ENCODE results near the gene S100A7. TPM values are rescaled to one million over a fixed set of nuclear protein-coding genes. Genes with fewer than 3 reads are reported as not detected.

S100A7 gene
- total and polyA plus RNA-seq, 2 of the 8 experiments (the other 6 are each of a cell fraction or from before 2014, with no cell fraction given) = not detected

- POLR2A ChIA-PET (ENCODE audit: partially characterized antibody) = interaction anchor here (1.1 kb wide), 1 partner anchor 156 kb away, joined by 4 read pairs; no protein-coding TSS in a partner anchor
- FAIRE-seq (no peak), DNase-seq (ENCODE audit: low read depth in 1 of 2, low spot score in 2 of 2) (no peak)
- no peak overlapping the region for H2BK20ac ChIP-seq (ENCODE audit: low read length)
- H2BK12ac ChIP-seq (ENCODE audit: low read depth, low read length) = no peak overlapping the region
- no peak overlapping the region for H3K4me2 ChIP-seq (ENCODE audit: insufficient read depth in 1 of 2, low read depth in 2 of 2, low read length in 2 of 2)
- no peak overlapping the region for H3K9ac ChIP-seq (replicated peaks in 1 of 4; ENCODE audit: extremely low read depth in 1 of 4, low read depth in 3 of 4, low read length in 3 of 4)
- 85% methylated on average over 4 of the region's 4 CpGs; no CpG with 5 or more reads in 1 of the 2 experiments for WGBS, 2 experiments (ENCODE audit: extremely low coverage in 1 of 2, insufficient coverage in 1 of 2, insufficient read length in 1 of 2, insufficient replicate concordance in 2 of 2, low coverage in 1 of 2, low lambda C conversion rate in 2 of 2, missing lambda C conversion rate in 1 of 2)
- H4K20me1 ChIP-seq (replicated peaks in 1 of 2; ENCODE audit: control insufficient read depth in 1 of 2, insufficient read depth in 2 of 2, low read length in 2 of 2) = no peaks in the 10 kb centered on the region
- no peak overlapping the region for H2BK15ac ChIP-seq (ENCODE audit: low read length)
- no peak overlapping the region for H4K8ac ChIP-seq (ENCODE audit: extremely low read depth, insufficient read depth, low read length)
- no peak overlapping the region for H3K56ac ChIP-seq (replicated peaks; ENCODE audit: insufficient read length, low read depth, low read length)
- peaks cover 10% of the 10 kb centered on the region in 2 experiments; a peak in 2 of 4 replicates for H3K9me3 ChIP-seq (ENCODE audit: insufficient read depth in 2 of 2, low read depth in 1 of 2, low read length in 1 of 2)
- H3K79me1 ChIP-seq (ENCODE audit: low read depth, low read length) = no peaks in the 10 kb centered on the region
- H3K23me2 ChIP-seq (ENCODE audit: low read depth, low read length) = no peaks in the 10 kb centered on the region
- H3K36me3 ChIP-seq (ENCODE audit: control insufficient read depth in 2 of 4, insufficient read depth in 4 of 4, low read length in 3 of 4) = no peaks in the 10 kb centered on the region
- CTCF ChIA-PET (ENCODE audit: partially characterized antibody) = interaction anchor here (1.8 to 3.6 kb wide), 2 partner anchors 18 to 123 kb away, joined by 5 to 20 read pairs; no protein-coding TSS in a partner anchor
- H3K27me3 ChIP-seq (replicated peaks in 1 of 4; ENCODE audit: control insufficient read depth in 3 of 4, extremely low read depth in 1 of 4, insufficient read depth in 3 of 4, low read length in 3 of 4) = no peaks in the 10 kb centered on the region
- no peak overlapping the region for H4K5ac ChIP-seq (ENCODE audit: insufficient read length, low read depth, low read length)
- no peak overlapping the region for H3K23ac ChIP-seq (ENCODE audit: insufficient read length)
- peaks cover 0 to 7% (median 0%) of the 10 kb centered on the region in 4 experiments; a peak in 1 of 7 replicates for H3K4me1 ChIP-seq (replicated peaks in 1 of 4; ENCODE audit: control insufficient read depth in 3 of 4, insufficient read depth in 4 of 4, low read length in 3 of 4)
- H2BK120ac ChIP-seq (replicated peaks; ENCODE audit: low read depth, low read length) = no peak overlapping the region
- no peak overlapping the region for H3K4ac ChIP-seq (replicated peaks; ENCODE audit: insufficient read length, low read depth, low read length)
- no peaks in the 10 kb centered on the region for H3K79me2 ChIP-seq (ENCODE audit: control insufficient read depth in 1 of 2, insufficient read depth in 2 of 2, low read length in 2 of 2)
- no peak overlapping the region for H2BK5ac ChIP-seq (ENCODE audit: low read depth, low read length)
- no peak overlapping the region for H4K91ac ChIP-seq (replicated peaks; ENCODE audit: insufficient read length, low read length)
- H3K14ac ChIP-seq (ENCODE audit: insufficient read length) = no peak overlapping the region
- no peak overlapping the region for H3K27ac ChIP-seq (ENCODE audit: low read depth, low read length)
- H3K18ac ChIP-seq (ENCODE audit: extremely low read depth, low read length) = no peak overlapping the region
- no peak overlapping the region for H2AK5ac ChIP-seq (ENCODE audit: low read depth, low read length)
- no peak overlapping the region for H2AFZ ChIP-seq (ENCODE audit: low read length)
- H3K4me3 ChIP-seq (ENCODE audit: extremely low read depth in 1 of 4, insufficient read depth in 2 of 4, low read depth in 3 of 4, low read length in 4 of 4) = no peak overlapping the region
- TF ChIP-seq JUND (IDR thresholded peaks at IDR 0.05; ENCODE audit: low read length) (no peak), ATF2 (IDR thresholded peaks at IDR 0.05; ENCODE audit: low read length) (no peak)
These were observed 16.1 kb upstream of the S100A7 start for GRCh38 chr1:153476491-153477093.

Data from H1 (cell line).